ENCODE measurements around the gene KCTD2. TPM values are rescaled to one million over a fixed set of nuclear protein-coding genes. Genes with fewer than 3 reads are reported as not detected.

The KCTD2 gene
- total and polyA plus RNA-seq, 9 of the 15 experiments (the other 6 are each of a cell fraction or from before 2014, with no cell fraction given), result 1.7 to 32.9 (median 15.8) TPM

- TF ChIP-seq AFF4 (CRISPR knock-in tag; IDR thresholded peaks at IDR 0.05) (peak; percentile 88), PKNOX1 (IDR thresholded peaks at IDR 0.05) (peak; percentile 98), EP300 (IDR thresholded peaks at IDR 0.05; ENCODE audit: low read length) (peak; percentile 33), ELF1 (tag; IDR thresholded peaks at IDR 0.05) (peak; percentile 96), HCFC1 (IDR thresholded peaks at IDR 0.05; ENCODE audit: low read depth, low read length) (peak; percentile 71), C11orf30 (IDR thresholded peaks at IDR 0.05; ENCODE audit: low read depth) (peak; percentile 89), TAF1 (IDR thresholded peaks at IDR 0.05; ENCODE audit: control insufficient read depth, extremely low read depth, insufficient read depth, low read length, severe bottlenecking) (peak; percentile 86), ELF2 (CRISPR knock-in tag; IDR thresholded peaks at IDR 0.05) (peak; percentile 86), E2F1 (CRISPR knock-in tag; IDR thresholded peaks at IDR 0.05) (peak; percentile 69), L3MBTL2 (IDR thresholded peaks at IDR 0.05) (peak; percentile 16; the same call in 1 of the 2 replicates), CBX1 (IDR thresholded peaks at IDR 0.05; ENCODE audit: low read depth) (peak; percentile 54; the same call in 1 of the 2 replicates), HNRNPL (IDR thresholded peaks at IDR 0.05; ENCODE audit: low read depth, low read length) (peak; percentile 62; the same call in 1 of the 2 replicates), MBD2 (IDR thresholded peaks at IDR 0.05; ENCODE audit: borderline replicate concordance, low read depth) (peak; percentile 97)
- TF ChIP-seq, protein P1, sequence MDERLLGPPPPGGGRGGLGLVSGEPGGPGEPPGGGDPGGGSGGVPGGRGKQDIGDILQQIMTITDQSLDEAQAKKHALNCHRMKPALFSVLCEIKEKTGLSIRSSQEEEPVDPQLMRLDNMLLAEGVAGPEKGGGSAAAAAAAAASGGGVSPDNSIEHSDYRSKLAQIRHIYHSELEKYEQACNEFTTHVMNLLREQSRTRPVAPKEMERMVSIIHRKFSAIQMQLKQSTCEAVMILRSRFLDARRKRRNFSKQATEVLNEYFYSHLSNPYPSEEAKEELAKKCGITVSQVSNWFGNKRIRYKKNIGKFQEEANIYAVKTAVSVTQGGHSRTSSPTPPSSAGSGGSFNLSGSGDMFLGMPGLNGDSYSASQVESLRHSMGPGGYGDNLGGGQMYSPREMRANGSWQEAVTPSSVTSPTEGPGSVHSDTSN (CRISPR knock-in tag; IDR thresholded peaks at IDR 0.05; ENCODE audit: low read depth), result no peak
- TF ChIP-seq, protein P1 (tag; conservative IDR thresholded peaks at IDR 0.05; ENCODE audit: low read depth), result peak; percentile 70
- TF ChIP-seq, protein P2, sequence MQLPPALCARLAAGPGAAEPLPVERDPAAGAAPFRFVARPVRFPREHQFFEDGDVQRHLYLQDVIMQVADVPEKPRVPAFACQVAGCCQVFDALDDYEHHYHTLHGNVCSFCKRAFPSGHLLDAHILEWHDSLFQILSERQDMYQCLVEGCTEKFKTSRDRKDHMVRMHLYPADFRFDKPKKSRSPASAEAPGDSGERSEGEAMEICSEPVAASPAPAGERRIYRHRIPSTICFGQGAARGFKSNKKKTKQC (CRISPR knock-in tag; IDR thresholded peaks at IDR 0.05), result peak; percentile 79
These were observed at the start of gene KCTD2, which contains the start of gene ATP5PD (continued) for GRCh38 chr17:75046407-75047289.
